ENCODE results near the gene FMO4. TPM values are rescaled to one million over a fixed set of nuclear protein-coding genes. Genes with fewer than 3 reads are reported as not detected.
"Not testable (repeated sequence)": the region's sequence is repeated elsewhere in the genome, so short reads cannot be mapped to it uniquely, and the experiment has no call there.

FMO4 gene
- total RNA-seq, 1 donor from 2014 or later = 0.98 TPM

DNA sequence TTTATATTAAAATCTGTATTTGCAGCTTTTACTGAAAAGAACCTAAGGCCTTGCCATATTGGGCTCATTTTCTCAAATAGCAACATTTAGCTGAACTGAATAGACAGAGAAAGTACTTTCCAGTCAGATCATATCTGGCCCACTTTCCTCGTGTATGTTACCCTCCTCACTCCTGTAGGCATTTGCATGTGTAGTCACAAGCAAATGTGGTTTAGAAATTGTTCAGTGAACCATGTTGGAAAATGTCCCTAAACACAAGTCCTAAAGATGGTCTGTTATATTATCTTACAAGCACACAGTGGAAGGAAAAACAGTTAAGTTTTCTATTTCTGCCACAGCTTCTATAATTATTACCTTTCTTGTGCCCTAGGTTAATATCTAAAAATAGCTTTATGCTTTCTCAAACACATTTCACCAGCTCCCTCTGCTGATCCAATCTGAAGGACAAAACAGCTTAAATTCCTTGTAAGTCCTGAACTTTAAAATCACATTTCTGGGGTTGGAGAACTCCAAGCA lies 606 bp upstream of the FMO4 start:
- intact Hi-C loops (cut with DNase I) = loop anchor here (5.0 kb wide), 1 partner anchor 66 kb away; the partner anchor contains the start of gene FMO1
- peaks cover 11% of the 10 kb centered on the region for H3K4me1 ChIP-seq
- H3K4me3 ChIP-seq = no peak overlapping the region
- TF ChIP-seq POLR2AphosphoS5 (IDR thresholded peaks at IDR 0.05; ENCODE audit: insufficient read depth in 1 of 2, low read depth in 1 of 2) (no peak), POLR2A (IDR thresholded peaks at IDR 0.05) (no peak)
- H3K27ac ChIP-seq = peak overlapping the region; percentile 68
- no peaks in the 10 kb centered on the region for H3K27me3 ChIP-seq
- no peaks in the 10 kb centered on the region for H3K36me3 ChIP-seq
- no peak for DNase-seq (ENCODE audit: extremely low spot score in 2 of 2)
- no peaks in the 10 kb centered on the region for H3K9me3 ChIP-seq

DNA sequence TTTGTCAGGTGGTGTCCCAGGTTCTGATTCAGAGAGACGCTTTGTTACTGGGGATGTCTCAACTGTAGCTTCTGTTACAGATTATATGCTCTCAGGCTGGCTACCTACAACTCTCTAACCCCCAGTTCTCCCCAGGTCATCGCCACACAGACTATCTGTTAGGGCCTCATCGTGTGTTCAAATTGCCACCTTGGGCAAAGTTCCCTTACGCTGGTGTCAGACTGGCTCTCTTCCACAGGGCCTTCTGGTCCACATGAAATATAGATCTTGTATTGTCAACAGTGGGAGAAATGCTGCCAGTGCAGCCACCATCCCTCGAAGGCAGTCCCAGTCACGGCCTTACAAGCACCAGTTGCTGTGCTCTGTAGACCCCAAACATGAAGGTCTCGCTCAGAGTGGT lies 15.3 kb downstream of the FMO4 start:
- DNase-seq (ENCODE audit: extremely low spot score in 2 of 2) = no peak
- Histone ChIP-seq H3K27me3 (no peaks in the 10 kb centered on the region), H3K36me3 (no peaks in the 10 kb centered on the region), H3K9me3 (no peaks in the 10 kb centered on the region), H3K4me1 (no peaks in the 10 kb centered on the region), H3K27ac (no peak overlapping the region), H3K4me3 (no peak overlapping the region)
- TF ChIP-seq POLR2A (IDR thresholded peaks at IDR 0.05) (no peak), POLR2AphosphoS5 (IDR thresholded peaks at IDR 0.05; ENCODE audit: insufficient read depth in 1 of 2, low read depth in 1 of 2) (no peak)
- TF ChIP-seq, protein P1, sequence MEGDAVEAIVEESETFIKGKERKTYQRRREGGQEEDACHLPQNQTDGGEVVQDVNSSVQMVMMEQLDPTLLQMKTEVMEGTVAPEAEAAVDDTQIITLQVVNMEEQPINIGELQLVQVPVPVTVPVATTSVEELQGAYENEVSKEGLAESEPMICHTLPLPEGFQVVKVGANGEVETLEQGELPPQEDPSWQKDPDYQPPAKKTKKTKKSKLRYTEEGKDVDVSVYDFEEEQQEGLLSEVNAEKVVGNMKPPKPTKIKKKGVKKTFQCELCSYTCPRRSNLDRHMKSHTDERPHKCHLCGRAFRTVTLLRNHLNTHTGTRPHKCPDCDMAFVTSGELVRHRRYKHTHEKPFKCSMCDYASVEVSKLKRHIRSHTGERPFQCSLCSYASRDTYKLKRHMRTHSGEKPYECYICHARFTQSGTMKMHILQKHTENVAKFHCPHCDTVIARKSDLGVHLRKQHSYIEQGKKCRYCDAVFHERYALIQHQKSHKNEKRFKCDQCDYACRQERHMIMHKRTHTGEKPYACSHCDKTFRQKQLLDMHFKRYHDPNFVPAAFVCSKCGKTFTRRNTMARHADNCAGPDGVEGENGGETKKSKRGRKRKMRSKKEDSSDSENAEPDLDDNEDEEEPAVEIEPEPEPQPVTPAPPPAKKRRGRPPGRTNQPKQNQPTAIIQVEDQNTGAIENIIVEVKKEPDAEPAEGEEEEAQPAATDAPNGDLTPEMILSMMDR (IDR thresholded peaks at IDR 0.05) = no peak
- intact Hi-C loops (cut with DNase I) = no loop called here

DNA sequence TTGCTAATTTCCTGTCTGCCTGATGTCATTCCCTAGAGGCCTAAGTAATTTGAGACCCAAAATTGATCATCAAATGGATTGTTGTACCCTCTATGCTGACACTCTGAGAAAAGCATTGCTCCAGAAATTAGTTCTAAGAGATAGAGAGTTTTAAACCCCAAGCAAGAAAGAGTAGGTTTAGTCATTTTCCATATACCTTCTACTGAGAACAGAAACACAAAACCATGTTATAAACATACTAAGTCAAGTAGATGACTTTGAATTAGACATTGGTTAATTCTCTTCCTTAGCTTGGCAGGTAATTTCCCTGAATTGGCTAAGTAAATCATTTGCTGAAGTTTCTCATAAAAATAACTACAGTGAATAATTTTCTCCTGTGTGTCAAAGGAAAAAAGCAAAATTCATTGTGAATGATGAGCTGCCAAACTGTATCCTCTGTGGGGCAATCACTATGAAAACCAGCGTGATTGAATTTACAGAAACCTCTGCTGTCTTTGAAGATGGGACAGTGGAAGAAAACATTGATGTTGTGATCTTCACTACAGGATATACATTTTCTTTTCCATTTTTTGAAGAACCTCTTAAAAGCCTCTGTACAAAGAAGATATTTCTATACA lies 20.1 kb downstream of the FMO4 start:
- H3K36me3 ChIP-seq = no peaks in the 10 kb centered on the region
- H3K27me3 ChIP-seq = no peaks in the 10 kb centered on the region
- no peaks in the 10 kb centered on the region for H3K9me3 ChIP-seq
- no peaks in the 10 kb centered on the region for H3K4me1 ChIP-seq
- H3K4me3 ChIP-seq = no peak overlapping the region
- no peak for TF ChIP-seq POLR2A (IDR thresholded peaks at IDR 0.05)
- no peak for TF ChIP-seq POLR2AphosphoS5 (IDR thresholded peaks at IDR 0.05; ENCODE audit: insufficient read depth in 1 of 2, low read depth in 1 of 2)
- TF ChIP-seq, protein P1 (IDR thresholded peaks at IDR 0.05) = no peak
- DNase-seq (ENCODE audit: extremely low spot score in 2 of 2) = no peak
- H3K27ac ChIP-seq = no peak overlapping the region
- intact Hi-C loops (cut with DNase I) = no loop called here

DNA sequence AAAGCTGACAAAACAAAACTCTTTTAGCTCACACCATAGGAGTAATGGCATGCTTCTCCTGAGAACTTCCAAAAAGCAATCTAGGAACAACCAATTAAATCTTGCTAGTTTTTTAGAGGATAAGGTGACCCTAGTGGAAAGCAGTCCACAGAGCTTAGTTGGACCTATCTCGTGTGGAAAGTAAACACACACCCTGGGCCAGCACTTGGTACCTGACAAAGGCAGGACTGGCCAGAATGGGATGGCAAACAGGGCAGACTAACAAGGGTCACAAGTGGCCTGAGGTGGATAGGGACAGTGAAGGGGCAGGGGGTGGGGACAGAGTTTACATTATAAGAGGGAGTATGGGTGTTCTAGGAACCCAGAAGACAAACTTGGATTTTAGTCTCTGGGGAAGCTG lies 22.0 kb downstream of the FMO4 start:
- intact Hi-C loops (cut with DNase I) = no loop called here
- TF ChIP-seq POLR2AphosphoS5 (IDR thresholded peaks at IDR 0.05; ENCODE audit: insufficient read depth in 1 of 2, low read depth in 1 of 2) (no peak), POLR2A (IDR thresholded peaks at IDR 0.05) (no peak)
- TF ChIP-seq, protein P1 (IDR thresholded peaks at IDR 0.05) = no peak

DNA sequence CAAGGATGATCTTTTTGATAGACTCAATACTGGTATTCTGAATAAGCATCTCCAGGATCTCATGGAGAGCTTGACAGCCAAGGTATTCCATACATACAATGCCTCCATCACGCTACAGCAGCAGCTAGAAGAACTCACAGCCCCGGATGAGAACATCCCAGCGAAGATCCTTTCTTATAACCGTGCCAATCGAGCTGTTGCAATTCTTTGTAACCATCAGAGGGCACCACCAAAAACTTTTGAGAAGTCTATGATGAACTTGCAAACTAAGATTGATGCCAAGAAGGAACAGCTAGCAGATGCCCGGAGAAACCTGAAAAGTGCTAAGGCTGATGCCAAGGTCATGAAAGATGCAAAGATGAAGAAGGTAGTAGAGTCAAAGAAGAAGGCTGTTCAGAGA lies 25.4 kb downstream of the FMO4 start:
- H3K27ac ChIP-seq; H3K9me3 ChIP-seq; intact Hi-C loops (cut with DNase I); H3K4me3 ChIP-seq; DNase-seq (ENCODE audit: extremely low spot score in 2 of 2); H3K36me3 ChIP-seq; H3K4me1 ChIP-seq; H3K27me3 ChIP-seq: not testable (repeated sequence)

More for the DNA sequence above, 22.0 kb downstream of the FMO4 start:
- Histone ChIP-seq H3K27ac (no peak overlapping the region), H3K27me3 (no peaks in the 10 kb centered on the region), H3K36me3 (no peaks in the 10 kb centered on the region), H3K4me1 (no peaks in the 10 kb centered on the region), H3K9me3 (no peaks in the 10 kb centered on the region), H3K4me3 (no peak overlapping the region)
- no peak for DNase-seq (ENCODE audit: extremely low spot score in 2 of 2)

DNA sequence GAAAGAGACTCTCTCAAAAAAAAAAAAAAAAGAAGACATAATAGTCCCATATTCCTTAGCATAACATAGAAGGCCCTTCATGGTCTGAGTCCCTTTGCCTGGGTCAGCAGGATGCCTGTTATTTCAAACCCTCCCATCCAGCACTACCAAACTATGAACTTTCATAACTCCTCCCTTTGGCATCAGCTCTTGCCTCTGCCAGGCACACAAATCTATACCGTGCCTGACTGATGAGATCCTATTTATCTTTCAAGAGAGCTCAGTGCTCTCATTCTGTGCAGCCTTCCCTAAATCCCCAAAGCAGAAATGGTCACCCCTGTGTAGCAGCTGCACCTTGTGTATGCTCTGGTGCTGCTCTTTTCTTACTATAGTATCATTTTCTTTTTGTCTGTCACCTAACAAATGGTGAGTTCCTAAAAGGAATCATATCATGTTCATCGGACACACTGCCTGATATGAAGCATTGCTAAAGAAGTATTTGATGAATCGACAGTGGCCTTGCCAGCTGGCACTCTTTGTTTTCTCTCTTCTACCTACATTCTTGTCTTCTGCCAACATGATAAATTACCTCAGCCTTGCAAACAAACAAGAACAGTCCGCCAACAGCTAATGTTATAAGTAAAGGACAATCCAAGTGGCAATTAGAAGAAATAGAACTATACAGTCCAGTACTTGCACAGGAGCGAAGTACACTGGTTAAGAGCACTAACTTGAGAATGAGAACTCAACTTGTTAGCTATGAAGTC lies 29.9 kb downstream of the FMO4 start:
- intact Hi-C loops (cut with DNase I) = no loop called here
- H3K27me3 ChIP-seq = no peaks in the 10 kb centered on the region
- no peaks in the 10 kb centered on the region for H3K36me3 ChIP-seq
- TF ChIP-seq POLR2AphosphoS5 (IDR thresholded peaks at IDR 0.05; ENCODE audit: insufficient read depth in 1 of 2, low read depth in 1 of 2) (no peak), POLR2A (IDR thresholded peaks at IDR 0.05) (no peak)
- TF ChIP-seq, protein P1 (IDR thresholded peaks at IDR 0.05) = no peak
- no peaks in the 10 kb centered on the region for H3K9me3 ChIP-seq
- no peak overlapping the region for H3K27ac ChIP-seq
- no peak overlapping the region for H3K4me3 ChIP-seq
- no peak for DNase-seq (ENCODE audit: extremely low spot score in 2 of 2)
- peaks cover 16% of the 10 kb centered on the region for H3K4me1 ChIP-seq
